GM19025 (cell line): ENCODE results near the gene BRD2.
A peak's percentile ranks its signal among the peaks of the same experiment; 100 is the strongest.

ENCODE experiments used
- ATAC-seq: cut with Tn5 transposase; IDR thresholded peaks from one replicate; pipeline ENCODE4 v1.9.1; 2021; ENCODE audit warnings: mild to moderate bottlenecking, low read depth, moderate library complexity; ENCODE audit not compliant: unreplicated experiment

The BRD2 gene

DNA sequence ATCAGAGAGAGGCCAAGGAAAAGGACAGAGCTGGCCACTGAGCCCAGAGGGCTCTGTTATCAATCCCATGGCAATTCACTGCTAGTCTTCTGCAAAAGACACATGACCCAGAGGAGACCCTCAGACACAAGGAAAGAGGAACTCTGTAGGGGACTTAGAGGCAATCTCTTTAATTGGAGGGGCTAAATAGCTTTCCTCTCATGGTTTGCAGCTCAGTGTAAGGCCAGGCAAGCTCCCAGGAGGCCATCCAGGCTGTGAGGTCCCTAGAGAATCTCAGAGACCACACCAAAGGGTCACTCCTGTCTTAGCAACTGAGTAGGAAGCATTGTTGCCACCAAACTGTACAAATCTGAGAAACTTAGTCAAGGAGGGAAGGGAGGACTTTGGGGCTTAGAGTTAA, 51.0 kb downstream of the BRD2 start:
- ATAC-seq = no peak

DNA sequence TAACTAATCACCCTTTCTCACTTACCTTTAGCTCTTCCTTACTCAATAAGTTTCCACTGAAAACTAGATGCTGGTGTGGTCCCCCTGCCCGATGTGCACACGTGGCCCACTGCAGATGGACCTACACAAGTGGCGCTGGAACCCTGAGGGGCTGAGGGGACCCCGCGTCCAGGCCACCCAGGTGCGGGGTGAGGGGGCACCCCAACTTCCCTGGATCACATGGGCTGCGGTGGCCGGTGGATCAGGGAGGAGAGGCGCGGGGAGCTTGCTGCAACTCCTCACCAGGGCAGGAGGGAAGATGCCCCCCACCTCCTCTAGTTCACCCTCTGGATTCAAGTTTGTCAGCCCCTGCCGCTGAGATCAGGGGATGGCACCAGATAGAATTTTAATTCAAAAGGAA, 53.5 kb downstream of the BRD2 start:
- ATAC-seq = no peak

DNA sequence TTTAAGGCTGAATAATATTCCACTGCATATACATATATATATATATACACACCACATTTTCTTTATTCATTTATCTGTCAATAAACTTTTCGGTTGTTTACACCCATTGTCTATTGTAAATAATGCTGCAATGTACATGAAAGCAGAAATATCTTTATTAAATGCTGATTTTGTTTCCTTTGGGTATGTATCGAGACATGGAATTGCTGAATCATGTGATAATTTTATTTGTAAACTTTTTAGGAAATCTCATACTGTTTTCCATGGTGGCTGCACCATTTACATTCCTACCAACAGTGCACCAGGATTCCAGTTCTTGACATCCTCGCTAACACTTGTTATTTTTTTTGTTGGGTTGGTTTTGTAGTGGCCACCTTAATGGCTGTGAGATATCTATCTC, 55.1 kb downstream of the BRD2 start:
- no peak for ATAC-seq

DNA sequence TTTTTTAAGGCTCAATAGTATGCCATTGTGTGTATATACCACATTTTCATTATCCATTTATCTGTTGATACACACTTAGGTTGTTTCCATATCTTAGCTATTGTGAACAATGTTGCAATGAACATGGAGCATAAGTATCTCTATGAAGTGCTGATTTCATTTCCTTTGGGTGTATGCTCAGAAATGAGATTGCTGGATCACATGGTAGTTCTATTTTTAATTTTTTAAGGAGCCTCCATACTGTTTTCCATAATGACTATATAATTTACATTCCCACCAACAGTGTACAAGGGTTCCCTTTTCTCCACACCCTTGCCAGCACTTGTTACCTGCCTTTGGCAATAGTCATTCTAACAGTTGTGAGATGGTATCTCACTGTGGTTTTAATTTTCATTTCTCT, 56.1 kb downstream of the BRD2 start:
- ATAC-seq = no peak

DNA sequence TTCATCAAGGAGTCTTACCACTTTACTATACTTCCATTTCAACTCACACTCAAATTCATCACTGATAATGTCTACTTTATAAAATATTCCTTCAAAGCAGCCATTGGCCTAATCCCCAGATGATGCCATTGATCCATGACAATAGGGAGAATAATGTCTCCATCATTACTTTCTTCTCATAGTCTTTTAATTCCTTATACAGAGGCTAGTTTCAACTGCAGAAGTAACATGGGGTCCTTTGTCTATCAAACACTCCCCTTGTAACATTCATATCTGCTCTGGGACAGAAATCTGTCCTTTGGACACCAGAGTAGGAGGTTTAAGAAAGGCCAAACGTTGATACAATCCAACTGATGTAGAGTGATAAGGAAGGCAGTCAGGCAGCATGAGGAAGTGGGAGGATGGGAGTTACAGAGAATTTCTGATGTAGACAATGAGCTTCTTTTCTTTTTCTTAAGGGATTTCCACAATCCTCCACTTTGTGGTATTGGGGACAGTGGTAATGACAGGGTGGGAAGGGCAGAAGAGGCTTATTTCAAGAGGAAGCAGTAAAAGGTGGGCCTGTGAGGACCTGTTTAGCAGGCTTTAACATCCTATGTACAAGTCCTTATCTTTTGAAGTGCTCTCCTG, 59.9 kb downstream of the BRD2 start:
- ATAC-seq = no peak

DNA sequence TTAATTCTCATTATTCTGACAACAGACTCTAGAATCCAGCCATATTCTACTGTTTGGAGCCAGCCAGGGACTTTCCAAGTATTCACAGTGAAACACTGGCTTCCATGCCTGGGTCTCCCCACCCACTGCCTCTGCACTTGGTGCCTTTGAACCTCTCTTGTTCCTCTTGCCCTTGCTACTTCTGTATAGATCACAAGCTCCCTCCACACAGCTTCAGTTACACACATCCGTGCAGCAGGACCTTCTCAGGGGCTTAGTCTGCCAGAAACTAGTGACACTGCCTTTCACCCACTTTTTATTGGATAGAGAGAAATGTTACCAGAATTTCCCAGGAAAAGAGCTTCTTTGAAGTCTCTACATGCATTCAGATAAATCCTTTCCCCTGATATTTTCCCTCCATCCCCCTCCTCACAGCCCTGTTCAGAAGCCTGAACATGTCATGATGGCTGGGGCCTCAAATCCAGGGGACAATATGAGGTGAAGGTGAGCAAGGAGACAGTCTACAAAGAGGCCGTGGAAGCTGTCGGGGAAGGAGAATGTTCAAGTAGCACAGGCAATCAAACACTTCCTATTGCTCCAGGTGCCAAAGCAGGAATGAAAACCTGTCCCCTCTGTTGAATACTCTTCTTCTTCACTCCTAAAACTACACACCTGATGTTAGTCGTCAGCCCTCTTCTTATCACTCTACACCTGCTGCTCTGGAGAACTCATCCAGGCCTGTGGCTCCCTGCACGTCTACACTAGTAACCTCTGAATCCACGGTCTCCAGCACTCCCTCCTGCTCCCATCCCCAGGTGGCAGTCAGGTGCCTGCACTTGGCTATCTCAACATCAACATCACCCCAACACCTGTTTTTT, 61.2 kb downstream of the BRD2 start:
- ATAC-seq = peak; percentile 62

DNA sequence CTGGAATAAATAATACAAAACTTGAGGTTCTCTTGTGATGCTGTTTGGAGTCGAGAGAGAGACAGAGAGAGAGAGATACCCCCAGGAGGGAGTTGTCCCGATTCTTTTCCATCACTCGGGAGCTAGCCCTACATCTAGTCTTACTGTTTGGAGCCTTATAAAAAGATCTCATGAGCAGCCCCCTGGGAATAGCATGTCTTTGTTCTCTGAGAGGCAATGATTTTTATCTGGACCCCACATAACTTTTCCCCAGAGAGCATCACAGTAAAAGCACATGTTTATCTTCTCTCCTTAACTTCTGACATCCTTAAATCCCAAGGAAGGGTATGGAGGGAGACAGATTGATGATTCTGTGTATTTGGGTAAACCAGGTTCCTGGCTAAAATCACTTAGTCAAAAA, 61.9 kb downstream of the BRD2 start:
- no peak for ATAC-seq
